DMS53 (cell line): ENCODE measurements around the gene RALGPS1.
A peak's percentile ranks its signal among the peaks of the same experiment; 100 is the strongest.

Experiments used
- DNase-seq: peaks from one replicate; lab custom pipeline; 2025; lab: John Stamatoyannopoulos, UW

Gene RALGPS1

DNA sequence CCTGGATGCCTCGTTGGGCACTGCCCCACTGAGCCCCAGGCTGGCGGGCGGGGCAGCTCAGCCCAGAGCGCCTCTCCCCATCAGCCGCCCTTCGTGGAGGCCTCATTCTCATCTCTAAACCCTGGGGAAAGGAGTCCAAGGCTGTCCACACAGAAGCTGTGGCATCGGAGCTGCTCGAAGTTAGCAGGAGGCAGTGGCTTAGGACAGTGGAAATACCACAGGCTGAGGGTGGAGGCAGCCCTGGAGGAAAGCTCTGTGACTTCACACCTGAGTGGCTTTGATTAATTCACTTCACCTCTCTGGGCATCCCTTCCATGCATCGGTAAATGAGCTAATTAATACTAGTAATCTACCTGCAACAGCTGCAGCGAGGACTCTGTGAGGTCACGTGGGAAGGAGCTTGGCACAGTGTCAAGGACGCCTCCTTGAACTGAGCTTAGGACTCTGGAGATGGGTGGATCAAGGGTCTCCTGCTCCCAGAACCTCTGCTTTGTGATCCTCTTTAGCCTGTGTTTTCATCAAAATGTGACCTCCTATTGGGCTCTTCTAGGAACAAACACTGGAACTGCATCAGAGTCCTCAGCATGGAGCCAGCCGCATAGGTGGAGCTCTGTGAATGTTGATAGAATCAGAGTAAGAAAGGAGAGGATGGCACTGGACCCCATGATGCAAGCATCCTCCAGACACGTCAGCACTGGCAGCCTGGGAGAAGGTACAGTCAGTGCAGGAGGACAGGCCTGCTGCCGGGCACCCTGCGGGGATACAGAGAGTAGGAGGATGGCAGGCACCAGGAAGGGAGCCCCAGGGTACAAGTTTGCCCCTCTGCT lies 208.7 kb downstream of the RALGPS1 start:
- DNase-seq = peak; percentile 34

DNA sequence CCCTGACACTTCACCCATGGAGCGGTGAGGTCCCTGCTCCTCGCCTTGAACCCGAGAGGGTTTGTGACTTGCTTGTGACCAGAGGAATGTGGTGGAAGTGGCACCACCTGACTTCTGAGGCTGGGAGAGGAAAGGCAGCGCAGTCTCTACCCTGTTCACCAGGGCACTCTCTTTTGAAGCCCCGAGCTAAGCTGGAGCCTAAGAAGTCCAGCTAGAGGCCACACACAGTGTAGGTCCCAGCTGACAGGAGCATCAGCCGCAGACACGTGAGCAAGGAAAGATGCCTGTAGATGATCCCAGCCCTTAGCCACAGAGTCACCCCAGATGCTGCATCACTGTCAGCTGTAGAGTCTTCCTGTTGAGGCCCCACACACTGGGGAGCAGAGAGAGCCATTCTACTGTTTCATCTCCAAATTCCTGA lies 209.5 kb downstream of the RALGPS1 start:
- DNase-seq = no peak

DNA sequence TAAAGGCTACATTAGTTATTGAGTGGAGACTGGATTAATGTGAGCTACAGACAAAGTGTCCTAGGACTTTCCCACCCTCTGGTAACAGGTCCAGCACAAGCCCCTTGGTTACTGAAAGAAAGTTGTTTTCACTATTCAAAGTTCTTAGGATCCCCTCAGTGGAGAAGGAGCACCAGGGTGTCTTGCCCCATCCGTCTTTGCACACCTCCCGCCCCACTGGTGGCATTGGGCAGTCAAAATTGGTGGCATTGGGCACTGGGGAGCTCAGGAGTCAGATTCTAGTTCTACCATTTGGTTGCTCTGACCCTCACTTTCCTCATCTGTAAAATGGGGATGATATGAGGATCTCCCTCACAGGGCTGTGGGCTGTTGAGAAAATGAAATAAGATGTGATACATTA lies 210.2 kb downstream of the RALGPS1 start:
- no peak for DNase-seq

DNA sequence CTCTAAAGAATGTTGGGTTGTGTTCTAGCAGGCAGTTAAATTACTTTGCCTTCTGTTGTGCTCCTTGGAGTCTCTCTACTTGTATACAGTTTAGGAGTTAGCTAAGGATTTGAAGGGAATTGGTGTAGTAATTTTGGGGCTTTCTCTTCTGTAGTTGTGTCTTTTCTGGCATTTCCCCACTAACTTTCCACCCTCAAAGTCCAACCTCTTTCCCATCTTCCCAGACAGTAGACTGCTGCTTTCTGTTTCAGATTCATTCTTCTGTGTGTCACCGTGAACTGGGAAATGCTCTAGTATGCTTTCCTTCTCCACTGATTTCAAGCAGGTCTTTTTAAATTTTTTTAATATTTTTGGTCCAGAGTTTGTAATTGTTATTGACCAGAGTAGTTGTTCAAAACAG lies 212.4 kb downstream of the RALGPS1 start:
- DNase-seq = no peak

DNA sequence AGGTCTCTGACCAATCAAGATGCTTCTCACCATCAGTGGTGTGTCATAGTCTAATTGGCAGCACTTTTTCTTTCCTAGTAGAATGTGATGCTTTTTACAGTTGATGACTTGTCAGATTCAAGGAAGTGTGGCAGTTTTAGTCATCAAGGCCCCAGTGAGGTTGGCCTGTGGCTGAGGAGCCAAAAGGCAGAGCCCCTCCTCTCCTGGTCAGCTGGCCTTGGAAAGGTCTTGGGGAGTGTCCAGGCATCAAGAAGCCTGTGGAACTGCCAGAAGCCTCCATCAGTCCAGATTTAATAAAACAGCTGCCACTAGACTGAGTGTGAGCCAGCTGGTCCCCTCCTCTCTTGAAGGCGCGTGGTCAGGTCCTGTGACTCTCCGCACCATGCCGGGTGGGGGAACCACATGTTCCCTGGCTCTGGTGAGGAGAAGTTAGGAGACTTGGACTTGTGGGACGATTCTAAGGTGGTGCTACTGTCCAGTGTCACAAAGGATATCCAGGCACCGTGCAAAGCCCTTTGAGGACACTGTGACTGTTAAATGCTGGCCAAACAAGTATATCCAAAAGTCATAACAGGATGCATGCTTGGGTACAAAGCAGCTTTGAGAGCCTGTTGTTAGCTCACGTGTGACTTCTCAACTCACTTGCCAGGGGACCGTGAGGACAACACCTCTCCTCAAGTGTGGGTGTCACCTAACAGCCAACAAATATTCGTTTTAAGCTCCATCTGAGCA lies 213.9 kb downstream of the RALGPS1 start:
- DNase-seq = no peak

DNA sequence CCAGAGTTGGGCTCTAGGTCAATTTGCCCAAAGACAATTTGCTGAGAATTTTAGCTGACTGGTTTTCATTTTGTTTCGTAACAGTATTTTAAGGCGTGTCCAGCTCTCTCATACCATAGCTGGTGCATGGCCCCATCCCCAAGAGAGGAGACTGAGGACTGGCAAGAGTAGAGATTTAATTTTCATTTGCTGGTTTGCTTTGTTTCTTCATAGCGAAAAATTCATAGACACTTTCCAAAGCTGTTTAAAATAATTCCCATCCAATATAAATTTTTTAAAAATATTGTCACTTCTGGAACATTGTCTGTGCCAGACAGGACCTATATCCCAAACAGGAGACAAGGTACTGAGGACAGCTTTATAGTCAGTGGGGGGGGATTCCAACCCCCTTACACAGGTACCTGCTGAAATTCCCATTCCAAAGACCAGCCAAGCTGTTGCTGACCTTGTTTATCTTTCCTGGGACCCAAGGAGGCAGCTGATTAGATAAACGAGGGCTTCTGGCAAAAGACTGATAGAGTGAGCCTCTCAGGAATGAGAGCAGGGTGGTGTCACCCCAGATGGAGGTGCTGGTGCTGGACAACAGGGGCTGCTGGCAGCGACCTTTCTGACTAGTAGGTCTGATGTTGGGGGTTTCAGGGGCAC lies 214.6 kb downstream of the RALGPS1 start:
- DNase-seq = no peak

DNA sequence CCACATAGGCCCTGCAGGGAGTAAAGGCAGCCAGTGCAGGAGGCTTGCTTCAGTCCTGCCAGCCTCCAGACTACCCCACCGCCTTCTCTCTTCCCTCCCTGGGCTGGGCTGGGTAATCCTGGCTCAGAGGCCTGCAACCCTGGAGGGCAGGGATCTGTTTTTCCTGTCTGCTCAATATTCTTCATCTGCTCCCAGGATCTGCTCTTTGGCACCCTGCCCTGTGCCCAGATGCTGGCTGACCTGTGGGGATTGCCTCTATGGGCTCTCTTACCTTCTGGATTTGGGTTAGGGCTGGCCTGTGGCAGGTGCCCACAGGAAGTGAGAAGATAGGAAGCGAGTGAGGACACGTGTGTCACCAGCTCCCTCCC lies 215.1 kb downstream of the RALGPS1 start:
- DNase-seq = no peak

DNA sequence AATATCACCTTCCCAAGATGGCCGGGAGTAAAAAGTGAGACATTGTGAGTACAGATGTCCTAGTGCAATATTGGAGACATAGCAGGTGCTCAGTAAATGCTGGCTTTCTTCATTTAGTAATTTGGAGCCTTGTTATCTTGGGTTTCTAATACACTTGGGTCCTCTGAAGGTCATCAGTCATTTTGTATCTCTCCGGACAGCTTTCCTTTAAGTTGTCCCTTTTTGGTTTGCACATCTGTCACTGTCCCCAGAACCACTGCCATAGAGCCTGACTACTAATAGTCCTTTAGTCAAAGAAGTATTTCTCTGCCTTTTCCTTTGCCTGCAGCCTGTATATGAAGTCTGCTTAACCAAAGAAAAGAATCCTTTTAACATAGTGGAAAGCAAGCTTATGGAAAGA lies 215.7 kb downstream of the RALGPS1 start:
- DNase-seq = no peak

DNA sequence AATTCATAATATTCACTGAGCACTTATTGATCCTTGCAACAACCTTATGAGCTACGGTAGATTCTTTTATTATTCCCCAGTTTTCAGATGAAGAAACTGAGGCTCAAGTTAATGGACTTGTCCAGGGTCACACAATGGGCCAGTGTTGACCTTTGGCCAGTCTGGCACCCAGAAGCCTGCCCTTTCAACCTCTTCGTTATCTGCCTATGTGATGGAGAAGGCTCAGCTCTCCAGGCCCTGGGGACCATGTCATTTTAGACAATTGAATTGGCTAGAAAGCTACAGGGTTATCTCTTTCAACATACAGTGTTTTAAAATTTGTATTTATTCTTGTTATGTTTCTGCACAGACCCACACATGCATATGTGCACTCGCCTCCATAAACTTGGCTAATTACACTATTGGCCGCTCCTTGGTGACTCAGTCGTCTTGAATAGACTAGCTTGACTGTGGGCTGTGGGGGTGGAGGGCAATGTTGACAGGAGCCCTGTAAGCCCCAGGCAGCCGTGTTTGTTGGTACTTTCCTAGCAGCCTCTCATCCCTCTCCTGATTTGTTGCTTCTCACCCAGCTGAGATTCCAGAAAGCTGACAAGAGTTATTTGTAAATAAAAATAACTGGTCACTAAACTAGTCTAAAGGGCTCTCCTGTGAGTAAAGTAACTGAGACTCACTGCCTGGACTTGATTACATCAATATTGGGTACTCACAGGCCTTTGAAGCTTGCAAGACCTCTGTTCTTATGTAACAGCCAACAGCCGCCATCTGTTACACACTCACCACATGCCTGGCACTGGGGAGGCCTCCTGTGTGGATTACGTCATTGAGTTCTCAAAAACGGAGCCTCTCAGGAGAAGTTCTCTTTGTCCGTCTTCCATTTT lies 216.3 kb downstream of the RALGPS1 start:
- DNase-seq = no peak

DNA sequence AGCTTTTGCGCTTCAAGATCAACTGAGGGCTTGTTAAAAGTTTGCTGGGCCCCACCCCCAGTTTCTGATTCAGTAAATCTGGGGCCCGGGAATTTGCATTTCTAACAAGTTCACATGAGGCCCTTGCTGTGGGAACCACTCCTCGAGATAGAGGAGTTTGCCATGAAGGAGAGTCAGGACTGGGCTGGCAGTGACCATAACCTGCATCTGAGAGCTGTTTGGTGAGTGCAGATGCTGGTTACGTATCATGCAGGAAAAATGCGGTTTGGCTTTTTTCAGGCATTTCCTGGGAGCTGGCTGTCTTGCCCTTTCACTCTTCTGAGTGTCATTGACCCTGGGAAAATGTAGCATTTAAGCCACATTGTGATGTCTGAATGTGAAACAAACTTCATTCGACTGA lies 217.3 kb downstream of the RALGPS1 start:
- no peak for DNase-seq

DNA sequence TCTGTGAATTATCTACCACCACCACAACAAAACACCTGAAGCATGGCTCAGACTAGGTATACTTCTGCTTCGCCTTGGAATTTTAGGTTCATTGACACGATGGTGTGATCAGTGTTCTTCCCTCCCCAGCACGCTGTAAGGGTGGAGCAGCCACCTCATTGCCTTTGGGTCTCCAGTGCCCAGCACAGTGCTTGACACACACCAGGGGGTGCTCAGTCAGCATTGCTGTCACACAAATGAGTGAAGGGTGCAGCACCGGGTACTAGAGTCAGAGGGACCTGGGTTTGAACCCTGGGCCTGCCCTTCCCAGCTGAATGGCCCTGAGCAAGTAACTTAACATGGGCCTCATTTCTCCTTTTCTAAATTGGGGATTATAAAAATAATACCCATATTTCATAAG lies 217.8 kb downstream of the RALGPS1 start:
- no peak for DNase-seq

DNA sequence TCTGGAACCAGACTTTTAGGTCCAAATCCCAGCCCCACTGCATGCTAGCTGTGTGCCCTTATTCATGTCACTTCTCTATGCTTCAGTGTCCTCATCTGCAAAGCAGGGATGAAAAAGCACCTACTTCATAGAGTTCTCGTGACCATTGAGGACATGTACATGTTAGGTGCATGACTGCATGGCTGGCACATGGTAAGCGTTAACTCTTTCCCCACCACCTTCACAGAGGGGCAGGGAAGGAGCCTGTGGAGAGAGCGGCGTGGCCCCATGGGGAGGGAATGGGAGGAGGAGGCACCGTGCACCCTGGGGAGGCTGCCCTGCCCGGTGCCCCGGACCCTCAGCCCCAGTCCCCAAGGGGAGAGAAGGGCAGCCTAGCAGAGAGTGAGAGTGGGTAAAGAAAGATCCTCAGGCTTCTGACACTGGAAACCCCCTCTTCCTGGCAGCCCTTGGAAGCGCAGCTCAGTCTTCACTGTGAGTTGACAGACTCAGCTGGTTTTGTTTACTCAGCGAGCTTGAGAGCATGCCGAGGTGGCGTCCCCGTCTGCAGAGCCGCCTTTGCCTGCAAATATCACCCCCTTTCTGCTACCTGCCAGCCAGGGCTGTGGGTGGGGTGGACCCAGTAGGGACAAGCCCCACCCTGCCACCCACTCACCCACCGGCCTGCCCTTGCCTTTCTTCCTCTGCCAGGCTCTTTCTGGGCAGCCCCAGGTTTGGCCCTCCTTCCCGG lies 218.5 kb downstream of the RALGPS1 start:
- peak; percentile 56 for DNase-seq

DNA sequence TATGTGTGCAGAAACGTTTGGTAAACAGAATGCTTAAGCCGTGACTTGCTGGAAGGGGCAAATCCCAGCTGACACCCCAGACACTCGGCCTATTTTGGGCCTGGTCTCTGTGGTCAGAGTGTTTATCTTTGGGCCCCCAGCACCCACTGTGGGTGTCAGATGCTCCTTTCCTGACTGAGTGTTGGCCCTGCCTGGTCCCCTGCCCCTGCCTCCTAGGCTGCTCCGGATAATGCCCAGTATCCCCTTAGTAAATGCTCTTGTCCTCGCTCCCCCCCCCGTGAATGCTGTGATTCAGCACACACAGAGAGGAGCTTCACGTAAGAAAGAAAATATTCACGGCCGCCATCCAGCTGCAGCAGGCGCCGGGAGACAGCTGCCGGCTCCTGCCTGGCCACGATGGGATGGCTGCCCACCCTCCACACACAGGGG lies 219.2 kb downstream of the RALGPS1 start:
- peak; percentile 21 for DNase-seq

DNA sequence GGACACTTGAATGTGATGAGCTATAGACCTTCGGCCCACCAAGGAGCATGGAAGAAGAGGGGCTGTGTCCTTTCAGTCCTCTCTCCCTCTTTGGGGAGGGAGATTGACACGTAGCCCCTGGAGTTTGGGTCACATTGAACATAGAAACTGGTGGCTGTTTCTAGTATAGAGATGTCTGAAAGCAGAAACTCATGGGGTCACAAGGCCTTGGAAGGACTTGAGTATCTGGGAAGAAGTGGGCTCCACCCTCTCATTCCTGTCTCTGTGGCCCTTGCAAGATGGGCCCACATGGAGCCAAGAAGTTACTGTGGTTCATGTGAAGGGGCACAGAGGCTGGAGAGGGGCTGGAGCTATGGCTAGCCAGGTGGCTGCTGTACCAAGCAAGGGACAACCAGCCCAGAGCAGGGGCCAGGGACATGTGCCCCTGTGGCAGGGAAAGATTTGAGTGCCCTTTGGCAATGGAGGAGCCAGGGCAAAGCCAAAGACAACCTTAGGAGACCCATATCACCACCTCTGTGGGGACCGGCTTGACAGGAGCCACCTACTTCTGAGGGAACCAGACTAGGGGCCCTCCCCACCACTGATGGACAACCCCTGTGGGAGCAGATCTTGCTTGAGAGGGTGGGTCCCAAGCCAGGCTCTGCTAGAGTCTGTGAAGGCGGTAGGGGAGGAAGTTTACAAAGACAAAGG lies 220.6 kb downstream of the RALGPS1 start:
- DNase-seq = no peak

DNA sequence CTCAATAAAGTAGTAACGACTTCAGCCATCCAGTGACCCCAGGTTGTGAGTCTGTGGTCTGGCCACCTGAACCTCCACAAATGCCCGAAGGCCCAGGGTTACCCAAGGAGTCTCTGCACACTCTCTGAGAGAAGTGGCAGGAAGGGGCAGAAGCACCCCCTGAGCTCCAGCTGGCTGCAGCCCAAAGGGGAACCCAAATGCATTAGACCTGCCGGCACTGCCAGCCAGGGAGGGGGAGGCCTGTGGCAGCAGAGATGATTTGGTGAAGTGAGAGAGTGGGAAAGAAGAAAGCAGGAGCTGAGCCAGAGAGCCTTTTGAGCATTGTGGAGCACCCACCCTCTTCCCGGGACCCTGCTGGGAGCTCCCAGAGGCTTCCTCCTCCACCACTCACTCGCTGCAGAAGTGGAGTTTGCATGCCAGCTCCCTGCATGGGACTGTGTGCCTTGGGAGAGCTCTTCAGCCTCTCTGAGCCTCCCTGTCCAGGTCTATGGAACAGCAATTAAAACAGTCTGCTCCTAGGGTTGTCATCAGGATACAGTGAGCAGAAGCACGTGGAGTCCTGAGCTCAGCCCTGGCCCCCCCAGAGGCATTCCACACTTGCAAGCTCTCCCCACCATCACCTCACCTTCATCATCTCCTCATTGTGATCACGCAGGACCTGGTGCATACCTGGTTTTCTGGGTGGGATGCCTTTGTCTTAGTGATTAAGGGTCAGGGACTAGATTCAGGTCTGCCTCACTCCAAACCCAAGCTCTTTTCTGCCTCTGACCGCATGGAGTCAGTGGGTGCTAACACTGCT lies 221.7 kb downstream of the RALGPS1 start:
- no peak for DNase-seq

DNA sequence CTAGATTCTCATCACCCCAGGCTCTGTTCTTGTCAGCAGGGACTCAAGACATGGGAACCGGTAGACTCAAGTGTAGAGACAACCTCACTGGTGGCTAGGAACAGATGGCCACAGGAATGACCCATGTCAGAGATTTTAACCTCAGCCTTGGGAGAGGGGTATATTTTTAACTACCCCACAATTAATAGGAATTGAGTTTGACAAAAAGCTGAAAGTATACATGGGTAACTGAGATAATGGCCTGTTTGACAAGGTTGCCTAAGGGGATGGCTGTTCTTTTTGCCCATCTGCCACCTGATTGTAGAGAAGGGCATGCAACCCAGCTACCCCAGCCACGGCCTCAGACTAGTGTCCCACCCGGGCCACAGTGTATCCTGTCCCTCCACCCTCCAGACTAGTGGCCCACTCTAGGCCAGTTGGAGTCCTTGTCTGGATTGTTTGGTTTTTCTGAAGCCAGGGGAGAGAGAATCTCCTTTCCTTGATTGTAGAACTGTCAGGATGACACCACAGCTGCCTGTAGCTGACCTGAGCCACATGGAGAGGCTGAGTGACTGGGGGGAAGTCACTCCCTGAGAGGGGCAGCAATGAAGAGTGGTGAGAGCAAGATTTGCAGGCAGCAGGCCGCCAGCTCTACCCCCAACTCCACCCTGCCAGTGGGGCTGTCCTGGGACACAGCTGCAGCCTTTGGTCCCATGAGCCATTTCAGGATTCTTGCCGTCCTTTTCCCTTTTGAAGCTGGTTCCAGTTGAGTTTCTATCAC lies 222.5 kb downstream of the RALGPS1 start:
- DNase-seq = no peak

DNA sequence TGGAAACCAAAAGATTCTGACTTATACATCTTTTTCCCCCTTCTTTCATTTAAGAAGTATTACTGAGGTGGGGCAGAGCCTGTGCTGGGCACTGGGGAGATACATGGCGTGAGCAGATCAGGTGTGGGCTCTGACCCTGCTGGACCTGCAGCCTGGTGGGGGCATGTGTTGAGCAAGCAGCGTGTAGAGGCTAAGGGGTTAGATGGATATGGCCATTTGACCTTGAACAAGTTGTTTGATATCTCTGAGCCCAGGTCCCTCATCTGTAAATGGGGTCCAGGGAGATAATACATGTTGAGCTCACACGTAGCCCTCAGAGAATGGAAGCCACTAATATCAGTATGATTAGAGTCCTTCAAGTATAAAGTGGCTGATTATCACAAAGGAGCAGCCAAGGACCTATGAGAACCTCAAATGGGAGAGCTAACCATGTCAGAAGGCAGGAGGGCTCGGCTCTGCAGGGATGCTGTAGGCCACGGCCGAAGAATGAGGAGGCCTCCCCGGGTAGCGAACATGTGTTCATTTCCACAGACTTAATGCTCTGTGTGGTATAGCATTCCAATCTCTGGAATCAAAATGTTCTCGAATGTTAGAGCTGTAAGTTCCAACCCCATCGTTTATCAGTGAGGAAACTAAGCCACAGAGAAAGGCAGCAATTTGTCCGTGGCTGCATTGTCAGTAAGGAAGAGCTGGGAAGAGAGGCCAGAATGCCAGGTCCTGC lies 223.2 kb downstream of the RALGPS1 start:
- DNase-seq = no peak

DNA sequence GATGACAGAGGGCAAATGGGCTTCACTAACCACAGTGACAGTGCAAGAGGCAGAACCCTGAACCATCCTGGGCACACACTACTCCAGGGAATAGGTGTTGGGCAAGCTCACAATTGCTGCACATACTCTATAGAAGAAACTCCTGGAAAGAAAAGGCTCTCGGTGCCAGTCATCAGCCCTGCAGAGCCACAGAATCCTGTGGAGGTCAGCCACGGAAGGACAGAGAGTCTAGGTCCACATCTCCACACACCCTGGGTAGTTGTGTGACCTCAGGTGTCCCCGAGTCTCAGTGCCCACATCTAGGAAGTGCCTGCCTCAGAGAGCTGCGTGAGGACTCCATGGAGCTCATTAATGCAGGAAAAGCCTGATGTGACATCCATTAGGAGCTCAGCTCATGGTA lies 223.9 kb downstream of the RALGPS1 start:
- no peak for DNase-seq
